Ovary (tissue), 9 donors: ENCODE results near the gene CDK4. TPM values are rescaled to one million over a fixed set of nuclear protein-coding genes. Genes with fewer than 3 reads are reported as not detected.

Experiments
- DNase-seq, 5 donors: peaks; one replicate each; pipeline ENCODE4 v3.0.0-alpha.2; 2019 to 2020
- H3K27ac ChIP-seq, 2 donors: fragments of 200-600 bp; one replicate each; pipeline versions ENCODE4 v1.5.1 to v1.8.0; 2019 to 2022
- H3K27me3 ChIP-seq: fragments of 200-600 bp; one replicate; pipeline ENCODE4 v1.8.0; 2022
- H3K36me3 ChIP-seq: fragments of 200-600 bp; sonication (generic); one replicate; pipeline ENCODE4 v1.5.1; 2019
- H3K4me1 ChIP-seq: one replicate; pipeline ENCODE4 v1.8.1; 2013; ENCODE audit warnings: mild to moderate bottlenecking, moderate library complexity; ENCODE audit not compliant: insufficient read depth
- H3K4me3 ChIP-seq: fragments of 200-600 bp; sonication (generic); one replicate; pipeline ENCODE4 v1.5.1; 2017
- H3K9me3 ChIP-seq, 2 donors: fragments of 200-600 bp in 1 of 2; sonication (generic) in 1 of 2; one replicate each; pipeline versions ENCODE4 v1.5.1 to v1.8.1; 2013 to 2019; ENCODE audit warnings: mild to moderate bottlenecking in 1 of 2, moderate library complexity in 1 of 2
- EP300 ChIP-seq: sonication (generic); formaldehyde crosslinking; IDR thresholded peaks from one replicate; pipeline ENCODE4 v1.6.1; 2017; ENCODE audit warnings: antibody characterized with exemption
- POLR2A ChIP-seq: fragments of 450-650 bp; IDR thresholded peaks from one replicate; pipeline ENCODE4 v1.6.1; 2017; ENCODE audit warnings: antibody characterized with exemption, mild to moderate bottlenecking, moderate library complexity
- WGBS, 3 donors: extraction: QIAGEN DNeasy Blood & Tissue Kit in 1 of 3; methylation state at CpG; one replicate each; pipeline versions ENCODE4 v1.1.5 to v1.1.7; 2013 to 2017; 5-methylcytosine and 5-hydroxymethylcytosine counted together
- intact Hi-C, 4 donors: fragments of 100-400 bp; cut with DNase I; formaldehyde crosslinking; loops; one replicate each; pipeline versions ENCODE4 v1.11.0 to v1.15.1; 2022 to 2023
- polyA plus RNA-seq, 2 donors: library from polyadenylated mRNA; stranded (reverse); fragments of 200-250 nt in 1 of 2; fragments of 350-450 nt in 1 of 2; fragmentation: Illumina TruSeq in 1 of 2; extraction: RNeasy Lipid Tissue Mini Kit (QIAGEN cat#74804) in 1 of 2; gene quantifications; one replicate each; pipeline ENCODE4 v1.2.3, GENCODE V29; 2013 to 2014
- total RNA-seq, 7 donors: library from RNA; depleted of rRNA in 2 of 7; stranded (reverse); fragments of >200 nt in 2 of 7; fragmentation: NEBNext Ultra II Directional in 3 of 7; extraction: Animal tissue kit (Norgen Biotek cat#: 25700) in 3 of 7; gene quantifications; one replicate each; pipeline versions ENCODE4 v1.1.0 to v1.2.4, GENCODE V29; 2016 to 2023
- TF ChIP-seq, protein P1 (sequence below), 3 donors: fragments of 450-650 bp in 2 of 3; fragments of 200-600 bp in 1 of 3; IDR thresholded peaks; one replicate each; pipeline versions ENCODE4 v1.5.1 to v1.8.0; 2016 to 2022; ENCODE audit warnings: antibody characterized with exemption in 3 of 3, mild to moderate bottlenecking in 1 of 3
- donor health status: DM: no; HTN: no; CAD: no; lungs with moderate emphysema.
- donor health status: DM: no; HTN: no; CAD: no.
- donor health status: Bipolar disorder and iron deficiency.
- donor health status: DM: yes; HTN: yes; CAD: no.
- donor health status: DM: no; HTN: no; CAD: no.
- donor health status: DM: yes; HTN: yes; CAD: no.

CDK4 gene
- total and polyA plus RNA-seq, 9 donors, result 82.7 to 175 (median 122) TPM

- no peaks in the 10 kb centered on the region for H3K36me3 ChIP-seq
- H3K27ac ChIP-seq, result no peak overlapping the region
- H3K4me1 ChIP-seq, result peaks cover 12% of the 10 kb centered on the region
- TF ChIP-seq EP300, result no peak
- TF ChIP-seq POLR2A, result no peak
- TF ChIP-seq, protein P1, sequence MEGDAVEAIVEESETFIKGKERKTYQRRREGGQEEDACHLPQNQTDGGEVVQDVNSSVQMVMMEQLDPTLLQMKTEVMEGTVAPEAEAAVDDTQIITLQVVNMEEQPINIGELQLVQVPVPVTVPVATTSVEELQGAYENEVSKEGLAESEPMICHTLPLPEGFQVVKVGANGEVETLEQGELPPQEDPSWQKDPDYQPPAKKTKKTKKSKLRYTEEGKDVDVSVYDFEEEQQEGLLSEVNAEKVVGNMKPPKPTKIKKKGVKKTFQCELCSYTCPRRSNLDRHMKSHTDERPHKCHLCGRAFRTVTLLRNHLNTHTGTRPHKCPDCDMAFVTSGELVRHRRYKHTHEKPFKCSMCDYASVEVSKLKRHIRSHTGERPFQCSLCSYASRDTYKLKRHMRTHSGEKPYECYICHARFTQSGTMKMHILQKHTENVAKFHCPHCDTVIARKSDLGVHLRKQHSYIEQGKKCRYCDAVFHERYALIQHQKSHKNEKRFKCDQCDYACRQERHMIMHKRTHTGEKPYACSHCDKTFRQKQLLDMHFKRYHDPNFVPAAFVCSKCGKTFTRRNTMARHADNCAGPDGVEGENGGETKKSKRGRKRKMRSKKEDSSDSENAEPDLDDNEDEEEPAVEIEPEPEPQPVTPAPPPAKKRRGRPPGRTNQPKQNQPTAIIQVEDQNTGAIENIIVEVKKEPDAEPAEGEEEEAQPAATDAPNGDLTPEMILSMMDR (IDR thresholded peaks at IDR 0.05), result no peak
- intact Hi-C loops, result no loop called here
- no peak for DNase-seq
- 64 to 78% (median 70%) methylated on average over 5 of the region's 5 CpGs for whole genome bisulfite sequencing, 3 donors
- H3K4me3 ChIP-seq, result no peak overlapping the region
- peaks cover 7% of the 10 kb centered on the region for H3K27me3 ChIP-seq
- no peaks in the 10 kb centered on the region for H3K9me3 ChIP-seq
These were observed 11.3 kb downstream of the CDK4 start for GRCh38 chr12:57740656-57741412.

- Histone ChIP-seq H3K36me3 (no peaks in the 10 kb centered on the region), H3K4me1 (peaks cover 9% of the 10 kb centered on the region), H3K4me3 (no peak overlapping the region), H3K27ac (no peak overlapping the region), H3K9me3 (no peaks in the 10 kb centered on the region), H3K27me3 (peaks cover 7% of the 10 kb centered on the region)
- intact Hi-C loops, result no loop called here
- no peak for TF ChIP-seq POLR2A
- 26 to 31% (median 30%) methylated on average over 10 of the region's 10 CpGs for WGBS, 3 donors
- DNase-seq, result no peak
These were observed 12.1 kb downstream of the CDK4 start for GRCh38 chr12:57739914-57740538.

DNA sequence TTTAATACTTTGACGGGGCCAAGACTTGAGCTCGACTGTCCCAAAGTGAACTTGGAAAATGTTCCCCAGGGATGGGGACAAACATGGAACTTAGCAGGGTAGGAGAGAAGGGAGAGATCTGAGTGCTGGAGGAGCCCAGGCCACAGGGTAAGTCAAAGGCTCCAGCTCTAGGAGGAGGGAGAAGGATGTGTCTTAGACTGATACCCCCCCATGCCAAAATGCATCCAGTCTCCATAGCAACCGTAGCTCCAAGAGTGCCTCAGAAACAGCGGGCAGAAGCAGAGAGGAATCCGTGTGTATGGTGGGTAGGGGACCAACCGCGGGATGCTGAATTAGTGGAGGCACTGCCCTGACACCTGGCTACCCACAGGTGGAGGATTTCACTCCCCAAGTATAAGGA, 12.7 kb downstream of the CDK4 start:
- H3K27me3 ChIP-seq, result peaks cover 7% of the 10 kb centered on the region
- no peaks in the 10 kb centered on the region for H3K9me3 ChIP-seq
- intact Hi-C loops, result no loop called here
- TF ChIP-seq EP300 (no peak), POLR2A (no peak)
- TF ChIP-seq, protein P1 (IDR thresholded peaks at IDR 0.05), result no peak
- no peak overlapping the region for H3K27ac ChIP-seq
- H3K4me3 ChIP-seq, result no peak overlapping the region
- H3K4me1 ChIP-seq, result peaks cover 9% of the 10 kb centered on the region
- DNase-seq, result no peak
- 11 to 21% (median 16%) methylated on average over 7 of the region's 7 CpGs for WGBS, 3 donors
- no peaks in the 10 kb centered on the region for H3K36me3 ChIP-seq

DNA sequence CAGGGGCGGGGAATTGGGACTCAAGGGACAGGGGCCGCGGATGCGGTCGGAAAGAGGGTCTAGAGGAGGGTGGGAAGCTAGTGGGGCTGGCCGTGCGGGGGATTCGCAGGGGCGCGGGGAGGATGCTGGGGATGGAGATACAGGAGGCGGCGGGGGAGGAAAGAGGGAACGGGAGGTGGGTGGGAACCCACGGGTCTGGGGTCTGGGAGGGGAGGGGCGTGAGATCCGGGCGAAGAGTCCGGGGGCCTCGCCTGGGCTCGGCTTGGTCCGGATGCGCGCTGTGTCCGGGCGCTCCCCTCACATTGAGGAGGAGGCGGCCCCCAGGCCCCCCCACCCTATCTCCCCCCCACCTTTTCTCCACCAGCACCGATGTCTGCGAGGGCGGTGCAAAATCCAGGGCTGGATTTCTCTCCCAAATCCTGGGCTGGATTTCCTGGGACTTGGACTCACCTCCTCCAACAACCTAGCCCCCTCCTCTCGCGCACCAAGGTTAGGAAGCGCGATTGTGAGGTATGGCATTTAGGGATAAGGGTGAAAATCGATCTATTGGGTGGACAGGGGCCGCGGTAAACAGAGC, 13.4 kb downstream of the CDK4 start, which contains the start of gene AGAP2:
AGAP2 (minus strand) TSS at position 82 of the 577 bp plus-strand sequence. CDS start 496 bp downstream, outside the sequence.
- Histone ChIP-seq H3K27ac (no peak within 1 kb of the TSS), H3K4me3 (peak within 1 kb of the TSS; percentile 2), H3K27me3 (peaks cover 7% of the 10 kb centered on the region), H3K36me3 (no peaks in the 10 kb centered on the region), H3K9me3 (no peaks in the 10 kb centered on the region), H3K4me1 (peaks cover 5% of the 10 kb centered on the region)
- WGBS, 3 donors, result 1 to 4% (median 3%) methylated on average over 33 to 36 of the region's 36 CpGs
- no peak for DNase-seq
- TF ChIP-seq, protein P1 (IDR thresholded peaks at IDR 0.05), result no peak
- TF ChIP-seq POLR2A, result no peak
- TF ChIP-seq EP300, result no peak
- intact Hi-C loops, result no loop called here
